Mesendoderm (in vitro differentiated cells): ENCODE measurements around the gene CFAP45.

Source experiments
- DNase-seq: peaks from one replicate; pipeline ENCODE4 v3.0.0; 2013
- H2AK5ac ChIP-seq: 2 replicates; pipeline ENCODE4 v1.6.1; 2013; ENCODE audit warnings: low read length, inconsistent platforms
- H2BK120ac ChIP-seq: 2 replicates; pipeline ENCODE4 v1.6.1; 2013; ENCODE audit warnings: low read depth, mild to moderate bottlenecking, low read length, moderate library complexity, mixed read lengths
- H2BK15ac ChIP-seq: replicated peaks from 2 replicates; pipeline ENCODE4 v1.6.1; 2013; ENCODE audit warnings: low read depth, mild to moderate bottlenecking, moderate library complexity
- H2BK5ac ChIP-seq: 2 replicates; pipeline ENCODE4 v1.6.1; 2013; ENCODE audit warnings: low read length, inconsistent platforms
- H3K18ac ChIP-seq: 2 replicates; pipeline ENCODE4 v1.6.1; 2013; ENCODE audit warnings: mild to moderate bottlenecking, low read length, mixed read lengths
- H3K23ac ChIP-seq: one replicate; pipeline ENCODE4 v1.6.1; 2013; ENCODE audit warnings: low read length
- H3K27ac ChIP-seq: 2 replicates; pipeline ENCODE4 v1.5.1; 2013; ENCODE audit warnings: low read depth, mild to moderate bottlenecking, inconsistent platforms, low read length, moderate library complexity
- H3K27me3 ChIP-seq: 2 replicates; pipeline ENCODE4 v1.6.1; 2013; ENCODE audit warnings: low read length, control low read depth, mild to moderate bottlenecking, inconsistent platforms; ENCODE audit not compliant: insufficient read depth, poor library complexity
- H3K36me3 ChIP-seq: 2 replicates; pipeline ENCODE4 v1.6.1; 2013; ENCODE audit warnings: low read length, inconsistent platforms; ENCODE audit not compliant: control insufficient read depth, insufficient read depth
- H3K4ac ChIP-seq: one replicate; pipeline ENCODE4 v1.6.1; 2013; ENCODE audit warnings: low read depth, mild to moderate bottlenecking, low read length, moderate library complexity
- H3K4me1 ChIP-seq: 2 replicates; pipeline ENCODE4 v1.6.1; 2013; ENCODE audit warnings: low read depth, low read length, inconsistent platforms; ENCODE audit not compliant: control insufficient read depth
- H3K4me2 ChIP-seq: 2 replicates; pipeline ENCODE4 v1.6.1; 2013; ENCODE audit warnings: low read length
- H3K4me3 ChIP-seq: 2 replicates; pipeline ENCODE4 v1.5.1; 2013; ENCODE audit warnings: mild to moderate bottlenecking, low read length
- H3K56ac ChIP-seq: one replicate; pipeline ENCODE4 v1.6.1; 2013; ENCODE audit warnings: low read length
- H3K79me1 ChIP-seq: 2 replicates; pipeline ENCODE4 v1.6.1; 2013; ENCODE audit warnings: low read length, inconsistent platforms
- H3K79me2 ChIP-seq: 2 replicates; pipeline ENCODE4 v1.6.1; 2013; ENCODE audit warnings: mild to moderate bottlenecking, low read length; ENCODE audit not compliant: control insufficient read depth, insufficient read depth
- H3K9ac ChIP-seq: 2 replicates; pipeline ENCODE4 v1.6.1; 2013; ENCODE audit warnings: low read length, inconsistent platforms
- H4K5ac ChIP-seq: one replicate; pipeline ENCODE4 v1.6.1; 2013; ENCODE audit warnings: low read length
- H4K8ac ChIP-seq: one replicate; pipeline ENCODE4 v1.6.1; 2013; ENCODE audit warnings: low read depth, mild to moderate bottlenecking, control low read depth, low read length, moderate library complexity
- WGBS: extraction: QIAGEN DNeasy Blood & Tissue Kit; methylation state at CpG from one replicate; pipeline ENCODE4 v1.1.7; 2013; ENCODE audit warnings: low lambda C conversion rate, missing lambda C conversion rate; ENCODE audit not compliant: insufficient coverage; ENCODE audit errors: extremely low coverage; 5-methylcytosine and 5-hydroxymethylcytosine counted together

The CFAP45 gene

GRCh38 chr1:159930216-159930615 lies 30.3 kb upstream of the CFAP45 start:
- no peak overlapping the region for H3K18ac ChIP-seq
- no peak overlapping the region for H3K4ac ChIP-seq

GRCh38 chr1:159929155-159930051 lies 29.4 kb upstream of the CFAP45 start:
- H3K4me2 ChIP-seq, result no peak overlapping the region
- H2AK5ac ChIP-seq, result no peak overlapping the region
- no peaks in the 10 kb centered on the region for H3K27me3 ChIP-seq
- H4K8ac ChIP-seq, result no peak overlapping the region
- H3K23ac ChIP-seq, result no peak overlapping the region
- H3K36me3 ChIP-seq, result no peaks in the 10 kb centered on the region
- peaks cover 4% of the 10 kb centered on the region for H3K4me1 ChIP-seq
- H3K56ac ChIP-seq, result no peak overlapping the region
- no peak overlapping the region for H3K9ac ChIP-seq
- H4K5ac ChIP-seq, result no peak overlapping the region
- H2BK5ac ChIP-seq, result no peak overlapping the region
- no peak overlapping the region for H2BK15ac ChIP-seq
- no peaks in the 10 kb centered on the region for H3K79me1 ChIP-seq
- WGBS, result no CpG with 5 or more reads among the region's 48 CpGs
- no peak overlapping the region for H3K27ac ChIP-seq
- no peak overlapping the region for H3K4me3 ChIP-seq
- DNase-seq, result no peak
- H3K4ac ChIP-seq, result no peak overlapping the region
- H3K79me2 ChIP-seq, result peaks cover 7% of the 10 kb centered on the region
- no peak overlapping the region for H2BK120ac ChIP-seq
- no peak overlapping the region for H3K18ac ChIP-seq

More at GRCh38 chr1:159930216-159930615, 30.3 kb upstream of the CFAP45 start:
- Histone ChIP-seq H4K8ac (no peak overlapping the region), H3K79me2 (no peaks in the 10 kb centered on the region), H2BK120ac (no peak overlapping the region), H3K27me3 (no peaks in the 10 kb centered on the region), H3K27ac (no peak overlapping the region), H2BK5ac (no peak overlapping the region), H3K4me1 (peaks cover 4% of the 10 kb centered on the region), H3K4me3 (no peak overlapping the region), H2BK15ac (no peak overlapping the region), H3K23ac (no peak overlapping the region), H3K56ac (no peak overlapping the region), H2AK5ac (no peak overlapping the region), H3K4me2 (no peak overlapping the region), H3K36me3 (no peaks in the 10 kb centered on the region), H4K5ac (no peak overlapping the region), H3K79me1 (no peaks in the 10 kb centered on the region), H3K9ac (no peak overlapping the region)
- WGBS, result no CpG with 5 or more reads among the region's 11 CpGs
- no peak for DNase-seq

- H3K79me1 ChIP-seq, result no peaks in the 10 kb centered on the region
- no peaks in the 10 kb centered on the region for H3K36me3 ChIP-seq
- no peak overlapping the region for H2BK15ac ChIP-seq
- no peak overlapping the region for H4K8ac ChIP-seq
- H3K4me3 ChIP-seq, result no peak overlapping the region
- no peak overlapping the region for H3K9ac ChIP-seq
- H3K79me2 ChIP-seq, result peaks cover 14% of the 10 kb centered on the region
- no peak overlapping the region for H3K27ac ChIP-seq
- no peak for DNase-seq
- no peak overlapping the region for H3K18ac ChIP-seq
- no peak overlapping the region for H3K4me2 ChIP-seq
- H3K4ac ChIP-seq, result no peak overlapping the region
- no CpG with 5 or more reads among the region's 18 CpGs for WGBS
- no peak overlapping the region for H4K5ac ChIP-seq
- no peak overlapping the region for H3K56ac ChIP-seq
- H2BK5ac ChIP-seq, result no peak overlapping the region
- no peak overlapping the region for H2BK120ac ChIP-seq
- H3K4me1 ChIP-seq, result peaks cover 4% of the 10 kb centered on the region
- H3K27me3 ChIP-seq, result no peaks in the 10 kb centered on the region
- H3K23ac ChIP-seq, result no peak overlapping the region
- no peak overlapping the region for H2AK5ac ChIP-seq
Measured at GRCh38 chr1:159928491-159929050, 28.6 kb upstream of the CFAP45 start.

GRCh38 chr1:159927849-159928431 lies 28.0 kb upstream of the CFAP45 start:
- H3K79me1 ChIP-seq, result no peaks in the 10 kb centered on the region
- no peak overlapping the region for H2BK5ac ChIP-seq
- H3K9ac ChIP-seq, result no peak overlapping the region
- no peak overlapping the region for H3K56ac ChIP-seq
- no peak for DNase-seq
- peaks cover 19% of the 10 kb centered on the region for H3K79me2 ChIP-seq
- no peak overlapping the region for H4K5ac ChIP-seq
- H3K18ac ChIP-seq, result no peak overlapping the region
- no peak overlapping the region for H4K8ac ChIP-seq
- H3K4me3 ChIP-seq, result no peak overlapping the region
- no peak overlapping the region for H2AK5ac ChIP-seq
- H3K23ac ChIP-seq, result no peak overlapping the region
- H3K4me2 ChIP-seq, result no peak overlapping the region
- H2BK120ac ChIP-seq, result no peak overlapping the region
- no peak overlapping the region for H3K4ac ChIP-seq
- no peaks in the 10 kb centered on the region for H3K27me3 ChIP-seq
- no peak overlapping the region for H3K27ac ChIP-seq
- peaks cover 5% of the 10 kb centered on the region for H3K4me1 ChIP-seq
- WGBS, result no CpG with 5 or more reads among the region's 13 CpGs
- no peak overlapping the region for H2BK15ac ChIP-seq
- no peaks in the 10 kb centered on the region for H3K36me3 ChIP-seq

DNA sequence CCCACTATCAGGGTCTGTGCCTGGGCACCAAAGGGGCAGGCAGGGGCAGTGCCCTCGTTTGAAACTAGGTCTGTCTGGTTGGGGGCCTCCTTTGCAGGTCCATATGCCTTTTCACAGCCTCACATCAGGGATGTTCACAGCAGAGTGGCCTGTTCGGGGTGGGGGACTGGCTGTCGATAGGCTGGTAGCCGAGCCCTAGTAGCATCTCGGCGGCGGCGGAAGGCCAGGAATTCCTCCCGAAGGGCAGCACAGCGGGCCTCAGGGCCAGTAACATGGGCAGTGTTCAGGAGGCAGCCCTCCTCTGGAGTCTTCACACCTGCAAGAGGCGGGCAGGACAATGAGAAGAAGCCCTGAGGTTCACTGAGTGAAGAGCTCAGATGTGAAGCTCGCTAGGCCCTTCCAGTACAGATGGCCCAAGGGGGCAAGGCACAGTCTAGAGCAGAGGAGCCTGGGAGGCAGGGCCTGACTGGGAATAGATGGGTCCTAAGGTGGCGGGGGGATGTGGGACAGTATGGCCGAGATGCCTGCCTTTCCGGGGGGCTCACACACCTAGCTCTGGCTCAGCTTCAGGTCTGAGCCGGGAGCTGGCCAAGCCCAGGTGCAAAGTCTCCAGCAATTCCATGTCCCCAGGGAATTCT lies 27.4 kb upstream of the CFAP45 start:
- Histone ChIP-seq H3K79me2 (peaks cover 26% of the 10 kb centered on the region), H3K56ac (no peak overlapping the region), H2BK5ac (no peak overlapping the region), H3K23ac (no peak overlapping the region), H3K9ac (no peak overlapping the region), H4K5ac (no peak overlapping the region), H2BK15ac (no peak overlapping the region), H3K27ac (no peak overlapping the region), H4K8ac (no peak overlapping the region), H3K4me1 (peaks cover 11% of the 10 kb centered on the region), H3K4me2 (no peak overlapping the region), H3K36me3 (no peaks in the 10 kb centered on the region), H3K4me3 (no peak overlapping the region), H2BK120ac (no peak overlapping the region), H3K4ac (no peak overlapping the region), H3K18ac (no peak overlapping the region), H3K79me1 (peaks cover 4% of the 10 kb centered on the region), H2AK5ac (no peak overlapping the region), H3K27me3 (no peaks in the 10 kb centered on the region)
- WGBS, result no CpG with 5 or more reads among the region's 16 CpGs
- DNase-seq, result no peak
